ENCODE measurements around the gene SUCLG1.

- no peak for TF ChIP-seq CTCF (IDR thresholded peaks at IDR 0.05)
- TF ChIP-seq POLR2AphosphoS5 (IDR thresholded peaks at IDR 0.05; ENCODE audit: low read depth, low read length) = no peak
- TF ChIP-seq TCF7L2 (IDR thresholded peaks at IDR 0.05; ENCODE audit: low read depth, low read length) = no peak
- no peak for TF ChIP-seq SIN3A (IDR thresholded peaks at IDR 0.05; ENCODE audit: borderline replicate concordance, insufficient read depth, low read depth, low read length)
- no peak for TF ChIP-seq REST (IDR thresholded peaks at IDR 0.05; ENCODE audit: insufficient read depth in 1 of 2, low read depth in 2 of 2, low read length in 1 of 2)
Observed at GRCh38 chr2:84383271-84383670, 75.8 kb downstream of the SUCLG1 start.
